Stimulated activated CD8-positive, alpha-beta memory T cell treated with anti-CD3 and anti-CD28 coated beads, Interleukin-15, amount 100 ng/mL, for 4 hours (primary cell): ENCODE results near the gene ATF7.
A peak's percentile ranks its signal among the peaks of the same experiment; 100 is the strongest.
"Not testable (repeated sequence)": the region's sequence is repeated elsewhere in the genome, so short reads cannot be mapped to it uniquely, and the experiment has no call there.

Experiments used
- DNase-seq, 2 donors: peaks; one replicate each; pipeline ENCODE4 v3.0.0-alpha.2; 2020; ENCODE audit warnings: low read depth in 2 of 2

The ATF7 gene

DNA sequence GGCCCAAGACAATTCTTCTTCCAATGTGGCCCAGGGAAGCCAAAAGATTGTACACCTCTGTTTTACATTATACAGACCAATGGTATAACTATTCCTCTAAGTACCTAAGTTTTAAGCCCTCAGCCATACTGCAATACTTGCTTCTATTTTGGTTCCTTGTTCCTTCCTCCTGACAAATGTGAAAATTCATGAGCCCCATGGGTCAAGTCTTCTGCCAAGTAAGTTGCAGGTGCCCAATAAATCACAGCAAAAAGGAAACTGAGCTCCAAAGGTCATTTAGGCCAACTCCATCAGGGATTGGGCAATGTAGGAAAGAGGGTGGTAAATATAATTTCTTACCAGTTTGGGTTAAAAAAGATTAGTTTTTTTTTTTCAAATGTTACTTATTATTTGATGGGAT lies 61.2 kb downstream of the ATF7 start:
- DNase-seq: no peak

DNA sequence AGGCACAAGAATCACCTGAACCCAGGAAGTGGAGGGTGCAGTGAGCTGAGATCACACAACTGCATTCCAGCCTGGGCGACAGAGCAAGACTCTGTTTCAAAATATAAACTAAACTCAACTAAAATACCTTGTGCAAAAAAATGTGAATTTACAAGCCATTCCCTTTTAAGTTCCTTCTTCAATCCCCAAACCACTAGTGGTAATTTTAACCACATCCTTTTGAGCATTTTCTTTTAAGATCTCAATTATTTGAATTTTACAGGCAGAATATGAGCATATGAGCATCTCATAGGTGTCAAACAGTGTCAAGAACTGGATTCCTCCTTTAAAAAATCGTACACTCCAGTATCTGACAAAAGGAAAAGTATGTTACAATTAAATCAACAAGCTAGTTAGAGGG lies 61.9 kb downstream of the ATF7 start:
- no peak for DNase-seq

DNA sequence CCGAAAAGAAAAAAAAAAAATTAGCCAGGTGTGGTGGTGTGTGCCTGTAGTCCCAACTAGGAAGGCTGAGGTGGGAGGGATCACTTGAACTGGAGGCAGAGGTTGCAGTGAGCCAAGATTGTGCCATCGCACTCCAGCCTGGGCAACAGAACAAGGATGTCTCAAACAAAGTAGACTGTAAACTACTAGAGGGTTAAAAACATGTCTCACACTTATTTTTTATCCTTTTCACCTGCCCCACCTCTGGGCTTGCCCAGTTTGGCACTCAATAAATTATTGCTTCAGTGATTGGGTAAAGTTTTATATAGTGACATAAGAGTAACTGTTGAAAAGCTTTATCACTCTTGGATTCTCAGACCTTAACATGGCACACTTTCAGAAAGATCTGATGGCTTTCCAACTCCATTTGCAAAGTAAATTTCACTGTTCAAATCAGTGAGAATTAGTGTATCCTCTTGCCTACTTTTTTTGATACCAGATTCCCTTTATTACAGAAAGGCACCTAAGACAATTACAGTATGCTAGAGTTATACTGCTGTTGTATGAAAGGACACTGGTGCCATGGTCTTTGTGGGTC lies 62.6 kb downstream of the ATF7 start:
- DNase-seq: no peak

DNA sequence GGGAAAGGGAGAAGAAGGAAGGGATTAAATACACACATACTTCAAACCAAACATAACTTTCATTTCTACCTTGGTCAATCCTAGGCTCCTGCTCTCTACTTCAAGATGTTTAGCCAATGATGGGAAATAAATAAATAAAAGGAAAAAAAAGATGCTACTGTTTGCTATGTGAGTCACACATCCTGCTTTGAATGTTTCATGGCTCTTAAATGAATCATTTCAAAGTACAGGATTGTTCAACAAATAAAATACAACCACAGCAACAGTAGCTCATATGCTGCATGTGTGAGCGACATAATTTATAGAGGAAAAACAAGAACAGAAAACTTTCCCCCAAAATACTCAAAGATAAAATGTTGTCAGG lies 64.6 kb downstream of the ATF7 start:
- no peak for DNase-seq

DNA sequence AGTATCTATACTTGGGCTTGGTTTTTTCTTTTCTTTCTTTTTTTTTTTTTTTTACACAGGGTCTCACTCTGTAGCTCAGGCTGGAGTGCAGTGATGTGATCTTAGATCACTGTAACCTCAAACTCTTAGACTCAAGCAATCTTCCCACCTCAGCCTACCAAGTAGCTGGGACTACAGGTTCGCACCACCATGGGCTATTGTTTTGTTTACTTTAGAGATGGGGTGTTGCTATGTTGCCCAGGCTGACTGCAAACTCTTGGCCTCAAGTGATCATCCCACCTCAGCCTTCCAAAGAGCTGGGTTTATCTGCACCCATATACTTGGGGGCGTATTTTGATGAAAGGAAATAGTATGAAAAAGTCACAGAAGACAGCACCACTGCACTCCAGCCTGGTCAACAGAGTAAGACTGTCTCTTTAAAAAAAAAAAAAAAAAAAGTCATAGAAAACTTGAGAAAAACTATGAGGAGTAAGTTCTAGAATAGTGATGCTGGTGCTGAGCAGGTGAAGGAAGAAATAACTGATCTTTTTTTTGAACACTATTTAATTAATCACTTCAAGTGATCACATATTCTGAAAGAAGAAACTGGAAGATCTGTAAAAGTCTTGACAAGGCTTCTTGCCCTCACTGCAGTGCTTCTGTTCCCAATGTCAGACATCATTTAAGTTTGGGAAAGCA lies 65.1 kb downstream of the ATF7 start:
- no peak for DNase-seq

DNA sequence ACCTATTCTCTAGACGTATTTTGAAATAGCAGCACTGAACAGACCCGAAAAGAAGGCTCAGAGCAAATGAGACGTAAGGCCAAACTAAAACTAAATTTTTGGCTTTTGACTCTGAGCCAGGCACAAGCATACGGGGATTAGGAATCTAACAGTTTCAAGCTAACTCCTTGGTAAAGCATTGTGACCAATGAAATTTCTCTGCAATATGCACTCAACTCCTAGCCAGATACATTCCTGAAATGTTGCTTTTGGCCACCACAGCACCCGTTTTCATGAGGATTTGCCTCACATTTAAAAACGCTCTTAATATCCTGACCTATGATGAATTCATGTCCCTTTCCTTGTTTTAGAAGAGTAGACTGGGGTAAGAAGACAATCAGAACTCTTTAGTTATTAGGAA lies 65.8 kb downstream of the ATF7 start:
- DNase-seq: no peak

DNA sequence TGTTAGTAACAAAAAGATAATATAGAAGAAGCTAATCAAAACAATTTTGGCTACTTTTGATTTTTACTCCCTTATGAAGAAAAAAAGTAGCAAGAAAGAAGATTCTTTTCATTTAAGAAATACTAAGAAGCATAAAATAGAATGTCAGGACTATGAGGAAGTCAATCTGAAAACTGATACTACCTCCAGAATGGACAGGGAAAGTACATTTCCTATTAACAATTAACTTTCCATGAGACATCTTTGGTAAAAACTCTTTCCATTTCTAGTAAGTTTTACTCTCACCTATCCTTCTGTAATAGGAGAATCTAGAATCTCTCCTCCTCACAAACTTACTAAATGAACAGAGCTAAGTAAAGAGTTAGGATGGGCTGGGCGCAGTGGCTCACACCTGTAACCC lies 67.6 kb downstream of the ATF7 start:
- DNase-seq: no peak

DNA sequence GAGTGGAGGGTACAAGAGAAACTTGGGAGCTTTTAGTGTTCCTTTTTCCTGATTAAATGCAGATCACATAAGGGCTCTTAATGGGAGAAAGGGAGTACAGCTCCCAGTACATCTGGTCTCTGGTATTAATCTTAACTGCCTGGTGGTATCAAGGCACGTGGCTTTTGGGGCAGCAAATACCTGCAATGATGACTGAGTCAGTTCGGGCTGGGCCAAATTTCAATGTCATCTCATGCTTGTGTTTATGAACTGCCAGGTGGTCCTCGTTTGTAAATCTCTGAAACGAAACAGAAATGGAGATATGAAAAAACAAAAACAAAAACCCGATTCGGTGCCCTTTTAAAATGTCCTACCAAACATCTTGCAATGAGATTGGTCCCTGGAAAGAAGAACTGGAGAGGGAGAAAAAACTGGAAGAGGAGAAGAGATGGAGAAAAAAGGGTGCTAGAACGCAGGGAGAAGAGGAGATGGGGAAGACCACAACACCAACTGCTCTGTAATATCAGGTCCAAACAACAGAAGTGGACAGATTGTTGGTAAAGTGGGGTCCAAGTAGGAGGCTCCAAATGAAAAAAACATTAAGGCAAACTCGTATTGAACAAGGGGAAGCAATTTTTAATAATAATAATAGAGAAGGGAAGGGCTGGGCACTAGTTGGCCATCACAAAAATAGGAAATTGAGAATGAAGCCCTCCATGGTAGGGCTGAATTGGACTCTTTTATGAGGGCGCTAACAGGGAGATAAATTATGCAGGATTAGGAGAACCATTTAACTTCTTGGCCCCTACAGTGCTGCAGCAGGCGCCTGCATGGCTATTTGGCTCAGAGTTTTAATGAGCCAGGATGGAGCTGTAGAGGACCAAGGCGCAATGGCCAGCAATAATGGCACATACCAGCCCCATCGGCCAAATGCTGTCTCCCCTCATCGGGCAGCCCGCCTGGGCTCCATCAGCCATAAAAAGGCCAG lies 73.5 kb downstream of the ATF7 start:
- DNase-seq: no peak

DNA sequence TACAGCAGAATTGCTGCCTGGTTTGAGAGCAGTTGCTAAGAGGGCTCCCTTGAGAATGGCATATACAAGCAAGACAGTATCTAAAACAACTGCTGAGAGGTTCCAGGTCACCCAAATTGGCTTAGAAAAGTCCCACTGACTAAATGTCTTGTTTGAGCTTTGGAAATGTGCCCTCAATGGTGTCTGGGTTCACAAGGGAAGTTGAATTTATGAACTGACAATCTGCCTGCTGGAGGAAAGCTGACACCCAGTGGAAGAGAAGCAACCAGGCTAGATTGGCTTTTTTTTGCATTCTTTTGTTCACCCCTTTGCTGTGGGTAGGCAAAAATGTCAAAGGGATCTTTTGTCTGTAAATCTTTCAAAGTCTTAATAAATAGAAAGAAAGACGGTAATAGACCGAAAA lies 74.3 kb downstream of the ATF7 start:
- DNase-seq: no peak

DNA sequence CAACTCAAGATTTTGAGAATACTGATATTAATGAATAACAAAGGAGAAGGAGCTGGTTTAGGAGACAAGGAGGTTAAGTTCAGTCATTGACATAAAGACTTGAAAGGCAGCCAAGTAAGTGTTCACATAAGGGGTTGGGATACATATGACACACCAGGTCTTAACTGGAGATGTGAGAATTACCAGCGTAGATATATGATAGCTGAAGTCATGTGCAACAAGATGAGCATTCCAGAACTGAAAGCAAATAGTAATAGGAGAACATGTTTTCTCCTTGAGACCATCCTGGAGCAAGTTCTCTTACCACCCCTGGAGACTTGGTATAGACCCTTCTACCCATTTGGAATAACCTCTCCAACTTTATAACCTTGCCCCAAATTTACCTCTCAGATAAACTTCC lies 75.6 kb downstream of the ATF7 start:
- no peak for DNase-seq

DNA sequence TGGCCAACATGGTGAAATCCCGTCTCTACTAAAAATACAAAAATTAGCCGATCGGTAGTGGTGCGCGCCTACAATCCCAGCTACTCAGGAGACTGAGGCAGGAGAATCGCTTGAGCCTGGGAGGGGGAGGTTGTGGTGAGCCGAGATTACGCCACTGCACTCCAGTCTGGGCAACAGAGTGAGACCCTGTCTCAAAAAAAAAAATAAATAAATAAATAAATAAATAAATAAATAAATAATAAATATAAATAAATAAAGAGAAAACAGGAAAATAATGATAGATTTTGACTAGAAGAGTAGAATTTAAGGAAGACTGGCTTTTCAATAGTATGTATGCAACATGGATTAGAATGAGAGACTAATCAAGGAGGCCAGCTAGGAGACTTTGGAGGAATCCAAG lies 76.1 kb downstream of the ATF7 start:
- not testable (repeated sequence) for DNase-seq

DNA sequence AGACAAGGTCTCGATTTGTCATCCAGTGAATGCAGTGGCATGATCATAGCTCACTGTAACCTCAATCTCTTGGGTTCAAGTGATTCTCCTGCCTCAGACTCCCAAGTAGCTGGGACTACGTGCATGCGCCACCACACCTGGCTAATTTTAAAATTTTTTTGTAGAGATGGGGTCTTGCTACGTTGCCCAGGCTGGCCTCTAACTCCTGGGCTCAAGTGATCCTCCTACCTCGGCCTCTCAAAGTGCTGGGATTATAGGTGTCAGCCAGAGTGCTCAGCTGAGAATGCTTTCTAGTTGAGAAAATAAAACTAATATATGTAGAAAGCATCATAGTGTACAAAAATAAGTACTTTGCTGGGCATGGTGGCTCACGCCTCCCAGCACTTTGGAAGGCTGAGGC lies 77.8 kb downstream of the ATF7 start:
- DNase-seq: not testable (repeated sequence)

DNA sequence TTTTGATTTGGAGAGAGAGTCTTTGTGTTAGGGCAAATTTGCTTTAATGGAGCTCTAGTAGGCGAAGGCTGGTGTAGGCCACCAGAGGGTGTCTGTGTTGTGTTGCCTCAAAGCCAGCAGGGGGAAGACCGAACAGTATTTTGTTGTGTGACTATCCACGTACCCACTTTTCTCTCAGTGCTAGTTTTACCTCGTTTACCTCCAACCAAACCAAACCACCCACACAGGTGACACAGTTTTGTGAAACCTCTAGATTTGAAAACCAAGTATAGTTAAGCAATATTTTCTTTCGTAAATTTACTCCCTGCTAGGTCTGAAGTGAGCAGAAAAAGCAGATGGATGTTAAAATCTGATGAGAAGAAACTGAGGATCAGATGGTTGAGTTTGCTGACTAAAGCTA lies 82.6 kb downstream of the ATF7 start:
- peak in 1 of 2 donors; percentile 24 for DNase-seq

DNA sequence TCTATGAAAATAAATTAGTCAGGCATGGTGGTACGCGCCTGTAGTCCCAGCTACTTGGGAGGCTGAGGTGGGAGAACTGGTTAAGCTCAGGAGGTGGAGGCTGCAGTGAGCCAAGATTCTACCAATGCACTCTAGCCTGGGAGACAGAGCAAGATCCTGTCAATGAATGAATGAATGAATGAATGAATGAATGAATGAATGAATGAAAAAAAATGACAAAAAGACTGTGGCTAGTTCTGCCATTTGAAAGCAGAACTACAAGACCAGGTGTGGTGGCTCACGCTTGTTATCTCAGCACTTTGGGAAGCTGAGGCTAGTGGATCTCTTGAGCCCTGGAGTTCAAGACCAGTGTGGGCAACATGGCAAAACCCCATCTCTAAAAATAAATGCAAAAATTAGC lies 86.7 kb downstream of the ATF7 start:
- DNase-seq: no peak

DNA sequence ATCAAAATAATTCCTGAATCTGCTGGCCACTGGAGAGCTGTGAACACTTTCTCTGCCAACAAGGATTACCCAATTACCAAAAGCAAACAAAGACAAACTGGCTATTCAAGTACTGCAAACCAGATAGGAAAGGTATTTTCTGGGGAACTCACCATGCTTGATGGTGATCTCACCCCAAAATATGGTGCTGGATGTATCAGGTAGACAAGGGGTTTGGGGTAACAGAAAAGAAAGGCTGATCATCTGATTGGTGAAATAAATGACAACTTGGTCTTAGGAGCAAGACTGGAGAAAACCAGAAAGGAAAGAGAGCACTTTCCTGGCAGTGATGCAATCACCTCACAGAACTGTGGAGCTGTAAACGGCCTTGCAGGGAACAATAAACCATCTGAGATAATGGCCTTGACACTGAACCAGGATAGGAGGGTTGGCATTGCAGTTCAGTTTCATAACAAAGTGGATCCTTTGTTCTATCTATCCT lies 87.9 kb downstream of the ATF7 start:
- no peak for DNase-seq

DNA sequence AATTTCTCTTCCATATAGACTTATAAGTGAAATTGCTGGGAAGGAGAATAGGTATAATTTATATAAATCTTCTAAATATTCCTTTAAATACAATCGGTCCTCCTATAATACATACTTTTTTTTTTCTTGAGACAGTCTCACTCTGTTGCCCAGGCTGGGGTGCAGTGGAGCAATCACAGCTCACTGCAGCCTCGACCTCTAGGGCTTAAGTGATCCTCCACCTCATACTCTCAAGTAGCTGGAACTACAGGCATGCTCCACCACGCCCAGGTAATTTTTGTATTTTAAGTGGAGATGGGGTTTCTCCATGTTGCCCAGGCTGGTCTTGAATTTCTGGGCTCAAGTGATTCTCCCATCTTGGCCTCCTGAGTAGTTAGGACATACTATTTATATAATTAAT lies 89.2 kb downstream of the ATF7 start:
- DNase-seq: no peak

DNA sequence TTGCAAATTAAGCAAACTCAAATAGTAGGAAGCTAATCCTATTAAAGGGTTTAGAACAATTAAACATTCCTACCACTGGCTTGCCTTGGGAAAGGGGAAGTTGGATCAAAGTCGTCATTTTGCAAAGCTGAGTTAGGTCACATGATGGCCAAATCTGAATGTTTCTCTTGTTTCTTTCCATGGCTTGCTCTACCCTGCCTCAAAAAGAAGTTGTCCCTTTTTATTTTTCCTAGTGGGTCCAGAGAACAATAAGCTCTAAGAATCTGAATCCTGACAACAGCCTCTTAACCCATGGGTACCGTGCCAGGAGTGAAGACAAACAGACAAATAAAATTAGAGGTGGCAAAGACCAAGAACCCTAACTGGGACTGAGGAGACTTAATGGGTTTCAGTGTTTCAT lies 92.7 kb downstream of the ATF7 start:
- DNase-seq: no peak

DNA sequence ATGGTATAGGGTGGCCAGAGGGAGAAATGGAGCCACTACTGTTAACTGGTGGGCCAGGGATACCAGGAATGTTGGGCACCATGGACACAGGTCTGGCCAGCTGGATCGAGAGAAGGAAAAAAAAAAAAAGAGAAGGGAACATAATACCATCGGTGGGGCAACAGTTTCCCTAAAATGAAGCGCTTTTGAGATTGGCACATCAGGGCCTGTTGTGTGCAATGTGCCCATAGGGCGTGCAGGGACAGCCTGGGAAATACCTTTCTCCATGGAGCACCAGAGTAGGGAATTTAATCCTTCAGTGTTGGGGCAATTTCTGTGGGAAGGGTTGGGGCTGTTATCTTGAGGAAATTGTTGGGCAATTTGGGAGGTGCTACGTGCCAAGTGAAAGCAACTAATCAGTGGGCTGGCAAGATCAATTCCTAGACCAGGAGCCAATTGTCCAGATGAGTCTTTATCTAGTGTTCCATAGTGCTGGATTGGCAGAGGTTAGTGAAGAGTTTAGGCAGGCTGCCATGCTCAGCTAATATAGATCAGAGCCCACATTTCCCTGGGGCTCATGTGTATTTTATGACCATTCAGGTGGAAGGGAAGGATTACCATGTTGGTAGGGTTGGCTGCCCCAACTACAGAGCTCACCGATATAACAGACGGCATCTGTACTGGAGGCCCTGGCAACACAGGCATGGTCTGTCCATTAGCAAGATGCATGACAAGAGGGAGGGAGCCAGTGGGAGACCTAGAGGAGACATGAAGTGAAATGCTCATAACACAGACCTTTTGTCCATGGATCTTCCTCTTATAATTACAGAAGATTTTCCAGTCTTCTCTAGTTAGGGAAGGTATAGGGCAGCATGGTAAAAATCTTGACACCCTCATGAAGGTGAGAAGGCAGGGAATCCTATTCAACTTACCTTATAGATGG lies 93.4 kb downstream of the ATF7 start:
- no peak for DNase-seq

DNA sequence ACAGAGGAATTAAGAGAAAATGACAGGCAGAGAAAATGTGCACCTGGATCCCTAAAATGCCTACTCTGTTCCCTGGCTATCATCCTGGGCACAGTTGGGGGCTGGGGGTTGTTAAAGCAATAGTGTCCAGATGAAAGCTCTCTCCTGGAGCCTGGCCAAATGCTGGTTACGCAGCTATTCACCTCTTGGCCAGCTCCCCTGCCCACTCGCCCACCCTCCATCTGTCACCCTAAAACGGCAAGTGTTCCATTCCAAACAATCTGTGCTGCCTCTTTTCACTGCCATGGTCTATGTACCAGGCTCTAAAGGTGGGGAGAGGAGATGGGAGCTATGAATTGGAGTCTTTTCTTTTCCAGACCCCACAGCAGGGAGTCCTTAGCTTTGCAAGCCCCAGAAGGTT lies 94.2 kb downstream of the ATF7 start:
- DNase-seq: no peak

DNA sequence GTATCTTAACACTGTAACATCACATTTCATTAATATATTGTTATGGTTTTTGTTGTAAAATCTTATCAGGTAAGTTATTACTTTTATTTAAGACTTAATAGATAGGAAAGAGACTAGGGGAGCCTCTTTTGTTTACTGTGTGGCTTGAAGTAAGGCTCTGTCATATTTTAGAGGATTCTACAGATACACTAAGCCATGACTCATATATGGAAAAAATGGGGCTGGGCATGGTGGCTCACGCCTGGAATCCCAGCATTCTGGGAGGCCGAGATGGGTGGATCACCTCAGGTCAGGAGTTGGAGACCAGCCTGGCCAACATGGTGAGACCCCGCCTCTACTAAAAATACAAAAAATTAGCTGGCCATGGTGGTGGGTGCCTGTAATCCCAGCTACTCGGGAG lies 95.3 kb downstream of the ATF7 start:
- DNase-seq: no peak

DNA sequence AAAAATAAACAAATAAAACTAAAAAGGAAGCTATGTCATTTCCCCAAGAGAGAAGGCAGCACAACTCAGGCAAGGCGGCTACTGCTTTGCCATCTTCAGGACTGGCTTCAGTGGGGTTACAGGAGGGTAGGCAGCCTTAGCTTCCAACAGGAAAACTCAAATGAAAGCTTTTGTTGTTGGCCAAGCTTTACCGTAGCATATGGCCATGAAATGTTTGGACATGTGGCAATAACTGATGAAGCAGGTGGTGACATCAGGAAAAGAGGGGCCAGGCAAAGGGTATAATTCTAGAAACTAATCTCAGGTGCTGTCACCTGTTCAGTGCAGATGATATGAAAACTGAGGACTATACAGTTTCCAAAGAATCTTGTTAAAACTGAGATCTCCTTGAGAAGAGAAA lies 96.1 kb downstream of the ATF7 start:
- DNase-seq: no peak

DNA sequence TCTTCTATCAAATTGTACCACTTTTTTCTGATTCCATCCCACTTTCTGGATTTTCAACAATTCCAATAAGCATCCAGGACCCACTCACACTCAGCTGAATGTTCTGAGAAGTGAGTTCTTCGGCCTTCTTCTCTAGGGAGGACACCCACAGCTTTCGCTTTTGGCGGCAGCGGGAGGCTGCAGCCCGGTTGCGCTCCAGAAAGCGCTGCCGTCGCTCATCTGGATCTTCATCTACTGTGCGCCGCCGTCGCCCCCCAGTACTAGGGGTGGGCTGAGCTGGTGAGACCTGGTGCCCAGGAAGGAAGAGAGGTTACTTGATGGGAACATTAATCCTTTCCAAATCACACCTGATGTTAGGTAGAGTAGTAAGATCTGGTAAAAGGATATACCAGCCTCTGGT lies 101.7 kb downstream of the ATF7 start:
- DNase-seq: no peak
